CD4-positive, alpha-beta T cell treated with Interferon gamma for 1 hour (primary cell): ENCODE data around the gene THOC6.
A peak's percentile ranks its signal among the peaks of the same experiment; 100 is the strongest.
"Not testable (repeated sequence)": the region's sequence is repeated elsewhere in the genome, so short reads cannot be mapped to it uniquely, and the experiment has no call there.

Source experiments
- DNase-seq: peaks from one replicate; pipeline ENCODE4 v3.0.0-alpha.2; 2020

The THOC6 gene

GRCh38 chr16:3057181-3058138, 33.6 kb downstream of the THOC6 start:
- no peak for DNase-seq

GRCh38 chr16:3058139-3059030, 34.5 kb downstream of the THOC6 start:
- peak; percentile 49 for DNase-seq

- DNase-seq: peak; percentile 87
Measured at GRCh38 chr16:3059041-3059722, 35.3 kb downstream of the THOC6 start.

GRCh38 chr16:3059723-3060242, 35.9 kb downstream of the THOC6 start:
- DNase-seq: no peak

DNA sequence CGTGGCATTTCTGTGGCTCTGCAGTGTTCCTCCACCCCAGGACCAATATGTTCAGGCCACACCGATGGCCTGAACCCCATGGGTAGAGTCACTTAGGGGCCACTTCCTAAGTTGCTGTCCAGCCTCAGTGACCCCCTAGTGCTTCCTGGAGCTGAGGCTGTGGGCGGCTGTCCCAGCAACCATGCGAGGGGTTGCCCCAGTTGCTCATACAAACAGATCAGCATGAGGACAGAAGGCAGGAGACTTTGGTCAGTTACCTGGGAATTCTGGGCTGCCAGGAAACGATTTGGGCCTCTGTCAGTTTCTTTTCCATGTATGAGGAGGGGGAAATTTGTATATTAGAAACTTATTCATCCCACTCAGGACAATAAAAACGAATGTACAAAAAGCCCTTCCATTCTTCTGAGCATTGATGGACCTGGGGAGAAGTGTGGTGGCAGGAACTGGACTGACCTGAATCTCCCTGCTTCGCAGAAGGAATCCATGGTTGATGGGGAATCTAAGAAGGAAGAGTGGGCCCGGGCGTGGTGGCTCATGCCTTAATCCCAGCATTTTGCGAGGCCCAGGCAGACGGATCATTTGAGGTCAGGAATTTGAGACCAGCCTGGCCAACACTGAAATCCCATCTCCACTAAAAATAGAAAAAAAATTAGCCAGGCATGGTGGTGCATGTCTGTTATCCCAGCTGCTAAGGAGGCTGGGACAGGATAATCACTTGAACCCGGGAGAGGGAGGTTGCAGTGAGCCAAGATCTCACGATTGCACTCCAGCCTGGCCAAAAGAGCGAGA, 36.7 kb downstream of the THOC6 start:
- DNase-seq: no peak

GRCh38 chr16:3062553-3062952, 38.7 kb downstream of the THOC6 start:
- DNase-seq: no peak

DNA sequence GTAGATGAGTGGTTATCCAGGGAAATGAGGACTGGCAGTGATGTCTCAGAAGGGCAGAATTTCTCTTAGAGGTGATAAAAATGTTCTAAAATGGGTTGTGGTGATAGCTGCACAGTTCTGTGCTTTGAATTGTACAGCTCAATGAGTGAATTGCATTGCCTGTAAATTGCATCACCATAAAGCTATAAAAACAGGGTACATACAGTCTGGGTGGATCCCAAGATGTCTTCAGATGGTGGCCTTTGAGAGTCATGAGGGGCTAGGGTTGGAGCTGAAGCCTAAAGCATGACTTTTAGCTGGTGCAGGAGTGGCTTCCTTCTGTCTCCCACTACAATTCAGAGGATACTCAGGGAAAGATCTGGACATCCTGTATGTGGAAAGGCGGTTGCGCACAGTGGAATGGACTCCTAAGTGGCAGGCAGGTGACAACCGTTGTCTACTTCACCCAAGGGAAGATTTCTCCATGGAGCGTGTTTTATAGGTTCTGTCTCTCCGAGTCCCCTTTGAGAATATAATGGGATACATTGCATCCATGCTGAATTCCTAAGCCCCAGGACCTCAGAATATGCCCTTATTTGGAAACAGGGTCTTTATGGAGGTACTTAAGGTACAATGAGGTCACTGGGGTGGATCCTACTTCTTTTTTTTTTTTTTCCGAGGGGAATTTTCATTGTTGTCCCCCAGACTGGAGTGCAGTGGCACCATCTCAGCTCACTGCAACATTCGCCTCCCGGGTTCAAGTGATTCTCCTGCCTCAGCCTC, 40.0 kb downstream of the THOC6 start:
- DNase-seq: no peak

DNA sequence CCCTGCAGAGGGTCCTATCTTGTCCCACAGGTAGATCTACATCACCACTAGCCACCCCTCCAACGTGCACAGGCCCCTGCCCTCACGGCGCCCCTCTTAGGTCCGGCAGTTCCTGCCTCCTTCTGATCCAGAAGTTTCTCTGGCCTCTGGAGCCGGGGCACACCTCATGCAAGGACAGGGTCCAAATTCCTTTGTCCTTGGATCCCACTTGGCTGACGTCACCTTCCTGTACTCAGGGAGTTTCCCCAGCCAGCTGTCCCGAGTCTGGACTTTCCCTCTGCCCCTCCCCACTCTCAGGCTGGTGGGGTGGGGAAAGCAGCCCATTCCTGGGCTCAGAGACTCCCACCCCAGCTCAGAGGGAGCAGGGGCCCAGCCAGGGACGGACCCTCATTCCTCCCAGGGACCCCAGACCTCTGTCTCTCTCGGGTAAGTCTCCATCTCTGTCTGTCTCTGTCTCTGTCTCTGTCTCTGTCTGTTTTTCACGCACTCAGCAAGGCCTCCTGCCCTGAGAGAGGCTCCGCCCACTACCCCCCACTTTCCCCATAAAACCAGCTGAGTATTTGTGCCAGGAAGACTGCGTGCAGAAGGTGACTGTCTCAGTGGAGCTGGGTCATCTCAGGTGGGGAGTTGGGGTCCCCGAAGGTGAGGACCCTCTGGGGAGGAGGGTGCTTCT, 41.4 kb downstream of the THOC6 start, which contains the start of gene IL32:
IL32 (plus strand) TSS at position 572 of the 673 bp plus-strand sequence. CDS start 172 bp downstream, outside the sequence.
- DNase-seq: peak; percentile 69

DNA sequence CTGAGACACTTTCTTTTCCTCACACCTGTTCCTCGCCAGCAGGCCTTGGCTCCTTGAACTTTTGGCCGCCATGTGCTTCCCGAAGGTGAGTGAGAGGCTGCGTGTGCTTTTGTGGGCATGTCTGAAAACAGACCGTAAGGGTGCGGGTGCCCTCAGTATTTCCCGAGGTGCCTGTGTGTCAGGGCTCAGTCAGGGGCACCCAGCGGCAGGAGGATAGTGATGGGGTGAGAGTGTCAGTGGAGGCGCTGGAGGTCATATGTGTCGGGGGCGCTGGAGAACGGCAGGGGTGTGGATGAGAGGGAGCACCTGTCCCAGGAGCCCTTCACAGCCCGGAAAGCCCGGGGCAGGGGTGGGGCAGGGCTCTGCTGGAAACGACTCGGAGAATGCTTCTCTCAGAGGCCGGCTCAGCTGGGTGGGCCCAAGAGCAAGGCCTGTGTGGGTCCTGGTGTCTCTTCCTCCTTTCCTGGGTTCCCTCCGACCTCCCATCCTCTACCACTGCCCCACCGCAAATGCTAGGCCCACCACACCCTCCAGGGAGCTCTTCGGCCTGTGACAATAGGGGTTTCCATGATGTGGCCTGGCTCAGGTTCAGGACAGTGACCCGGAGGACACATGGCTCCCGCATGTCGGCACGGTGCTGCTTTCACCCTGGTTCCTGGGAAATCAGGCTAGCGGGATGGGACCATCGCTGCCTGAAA, 42.1 kb downstream of the THOC6 start:
- DNase-seq: no peak

- DNase-seq: no peak
Measured at GRCh38 chr16:3066440-3066748, 42.6 kb downstream of the THOC6 start.

DNA sequence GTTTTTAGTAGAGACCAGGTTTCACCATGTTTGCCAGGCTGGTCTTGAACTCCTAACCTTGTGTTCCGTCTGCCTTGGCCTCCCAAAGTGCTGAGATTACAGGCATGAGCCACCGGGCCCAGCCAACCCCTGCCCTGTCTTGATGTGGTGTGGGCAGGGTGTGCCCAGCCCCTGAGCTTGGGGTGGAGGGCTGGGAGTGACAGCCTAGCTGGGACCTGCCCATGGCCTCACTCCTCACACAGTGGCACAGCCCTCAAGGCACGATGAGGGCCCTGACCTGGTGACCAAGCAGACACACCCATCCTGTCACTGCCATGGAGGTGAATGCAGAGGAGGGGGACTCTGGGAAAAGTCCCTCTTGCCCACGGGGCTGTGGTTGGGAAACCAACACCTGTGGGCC, 44.7 kb downstream of the THOC6 start:
- DNase-seq: no peak

DNA sequence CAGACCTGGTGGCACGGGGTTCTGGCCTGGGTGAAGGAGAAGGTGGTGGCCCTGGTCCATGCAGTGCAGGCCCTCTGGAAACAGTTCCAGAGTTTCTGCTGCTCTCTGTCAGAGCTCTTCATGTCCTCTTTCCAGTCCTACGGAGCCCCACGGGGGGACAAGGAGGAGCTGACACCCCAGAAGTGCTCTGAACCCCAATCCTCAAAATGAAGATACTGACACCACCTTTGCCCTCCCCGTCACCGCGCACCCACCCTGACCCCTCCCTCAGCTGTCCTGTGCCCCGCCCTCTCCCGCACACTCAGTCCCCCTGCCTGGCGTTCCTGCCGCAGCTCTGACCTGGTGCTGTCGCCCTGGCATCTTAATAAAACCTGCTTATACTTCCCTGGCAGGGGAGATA, 45.3 kb downstream of the THOC6 start:
- DNase-seq: not testable (repeated sequence)

DNA sequence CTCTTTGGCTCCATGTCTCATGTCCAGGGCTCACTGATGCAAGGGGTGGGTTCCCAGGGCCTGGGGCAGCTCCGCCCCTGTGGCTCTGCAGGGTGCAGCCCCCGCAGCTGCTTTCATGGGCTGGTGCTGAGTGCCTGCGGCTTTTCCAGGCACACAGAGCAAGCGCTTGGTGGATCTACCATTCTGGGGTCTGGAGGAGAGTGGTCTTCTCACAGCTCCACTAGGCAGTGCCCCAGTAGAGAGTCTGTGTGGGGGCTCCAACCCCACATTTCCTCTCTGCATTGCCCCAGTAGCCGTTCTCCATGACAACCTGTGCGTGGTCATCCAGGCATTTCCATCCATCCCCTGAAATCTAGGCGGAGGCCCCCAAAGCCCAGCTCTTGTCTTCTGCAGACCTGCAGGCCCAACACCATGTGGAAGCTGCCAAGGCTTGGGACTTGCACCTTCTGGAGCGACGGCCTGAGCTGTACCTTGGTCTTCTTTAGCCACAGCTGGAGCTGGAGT, 46.8 kb downstream of the THOC6 start:
- DNase-seq: no peak

- no peak for DNase-seq
Measured at GRCh38 chr16:3071655-3072054, 47.8 kb downstream of the THOC6 start.

- DNase-seq: not testable (repeated sequence)
Measured at GRCh38 chr16:3072148-3072547, 48.3 kb downstream of the THOC6 start.

GRCh38 chr16:3072576-3073263, 48.9 kb downstream of the THOC6 start:
- not testable (repeated sequence) for DNase-seq

DNA sequence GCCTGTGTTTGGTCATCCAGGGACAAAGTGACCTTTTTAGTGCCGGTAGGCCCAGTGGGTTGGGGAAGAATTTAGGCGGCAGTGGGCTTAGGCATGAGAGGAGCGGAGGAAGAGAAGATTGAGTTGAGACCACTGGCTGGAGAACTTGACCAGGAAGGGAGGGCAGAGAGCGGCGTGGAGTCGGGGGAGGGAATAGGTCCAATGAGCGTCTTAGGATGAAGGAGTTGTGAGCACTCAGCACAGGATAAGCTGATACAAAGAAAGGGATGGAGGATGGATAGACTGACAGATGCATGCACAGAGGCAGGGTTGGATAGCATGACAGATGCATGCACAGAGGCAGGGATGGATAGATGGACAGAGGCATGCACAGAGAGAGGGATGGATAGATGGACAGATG, 49.6 kb downstream of the THOC6 start:
- no peak for DNase-seq

- DNase-seq: peak; percentile 82
Measured at GRCh38 chr16:3074860-3075522, 51.2 kb downstream of the THOC6 start.

DNA sequence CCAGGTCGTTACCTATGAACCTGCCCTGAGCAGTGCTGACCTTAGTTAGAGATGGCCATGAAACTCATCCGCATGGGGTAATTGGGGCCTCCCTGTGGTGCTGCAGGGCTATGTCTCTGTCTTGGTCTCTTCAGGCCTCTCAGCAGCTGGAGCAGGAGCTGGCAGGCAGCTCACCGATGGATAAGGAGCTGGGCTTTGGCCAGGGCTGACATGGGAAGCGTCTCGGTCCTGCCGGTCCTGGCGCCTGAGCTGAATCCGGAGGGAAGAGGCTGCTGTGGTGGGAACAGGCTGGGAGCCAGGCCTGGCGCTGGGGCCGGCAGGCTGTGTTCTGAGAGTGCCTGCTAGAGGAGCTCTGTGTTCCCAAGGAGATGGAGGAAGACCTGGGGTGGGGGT, 51.7 kb downstream of the THOC6 start:
- no peak for DNase-seq
